ENCODE measurements around the gene GRK5.

GRCh38 chr10:119327096-119327745 lies 119.8 kb downstream of the GRK5 start:
- TF ChIP-seq CTCF (IDR thresholded peaks at IDR 0.05), result no peak
- TF ChIP-seq POLR2A (IDR thresholded peaks at IDR 0.05), result no peak

Measured in prostate gland (tissue), 2 donors.